CD14-positive monocyte (primary cell): ENCODE data around the gene LRRC59. TPM values are rescaled to one million over a fixed set of nuclear protein-coding genes. Genes with fewer than 3 reads are reported as not detected.

Experiments used
- DNase-seq, 3 donors: peaks; one replicate each; pipeline ENCODE4 v3.0.0-alpha.2; 2011 to 2022
- H2AFZ ChIP-seq: 2 replicates; pipeline ENCODE4 v1.6.0; 2012; ENCODE audit warnings: mild to moderate bottlenecking, low read depth, low read length, inconsistent platforms; ENCODE audit not compliant: insufficient read depth, poor library complexity, severe bottlenecking
- H3K27ac ChIP-seq, 2 donors: 1 replicate in 1 of 2; 2 replicates in 1 of 2; pipeline ENCODE4 v1.5.1; 2012 to 2013; ENCODE audit warnings: low read length in 2 of 2, control low read depth in 1 of 2, inconsistent platforms in 1 of 2, low read depth in 1 of 2, mild to moderate bottlenecking in 1 of 2
- H3K27me3 ChIP-seq, 2 donors: one replicate each; pipeline versions ENCODE4 v1.6.0 to v1.6.1; 2011 to 2013; ENCODE audit warnings: low read length in 2 of 2; ENCODE audit not compliant: control insufficient read depth in 2 of 2, insufficient read depth in 2 of 2
- H3K36me3 ChIP-seq, 2 donors: replicated peaks in 1 of 2; 1 replicate in 1 of 2; 2 replicates in 1 of 2; pipeline versions ENCODE4 v1.5.1 to v1.6.1; 2012 to 2013; ENCODE audit warnings: low read length in 2 of 2, control low read depth in 1 of 2, inconsistent platforms in 1 of 2, mild to moderate bottlenecking in 1 of 2; ENCODE audit not compliant: insufficient read depth in 2 of 2, control insufficient read depth in 1 of 2
- H3K4me1 ChIP-seq, 2 donors: 1 replicate in 1 of 2; 2 replicates in 1 of 2; pipeline versions ENCODE4 v1.5.1 to v1.6.1; 2012 to 2013; ENCODE audit warnings: low read length in 2 of 2, control low read depth in 1 of 2, inconsistent platforms in 1 of 2, mild to moderate bottlenecking in 1 of 2, moderate library complexity in 1 of 2; ENCODE audit not compliant: insufficient read depth in 2 of 2, control insufficient read depth in 1 of 2
- H3K4me2 ChIP-seq: replicated peaks from 2 replicates; pipeline ENCODE3; 2012; ENCODE audit warnings: low read length, moderate library complexity, mild to moderate bottlenecking; ENCODE audit not compliant: poor library complexity, severe bottlenecking; ENCODE audit errors: extremely low read depth
- H3K4me3 ChIP-seq, 3 experiments: fragments of 200-600 bp in 1 of 3; sonication (generic) in 1 of 3; replicated peaks in 1 of 3; 1 replicate in 2 of 3; 2 replicates in 1 of 3; pipeline ENCODE4 v1.5.1; 2011 to 2013; ENCODE audit warnings: low read length in 3 of 3, mild to moderate bottlenecking in 3 of 3, control low read depth in 2 of 3, low read depth in 2 of 3, inconsistent platforms in 1 of 3, moderate library complexity in 1 of 3
- H3K79me2 ChIP-seq: 2 replicates; pipeline ENCODE4 v1.6.0; 2012; ENCODE audit warnings: mild to moderate bottlenecking, control low read depth, inconsistent platforms, low read length, moderate library complexity; ENCODE audit not compliant: insufficient read depth
- H3K9ac ChIP-seq: 2 replicates; pipeline ENCODE4 v1.6.0; 2017; ENCODE audit warnings: low read length, mild to moderate bottlenecking; ENCODE audit not compliant: insufficient read depth, poor library complexity, severe bottlenecking
- H3K9me3 ChIP-seq, 2 donors: replicated peaks in 1 of 2; 1 replicate in 1 of 2; 2 replicates in 1 of 2; pipeline versions ENCODE4 v1.5.1 to v1.6.1; 2012 to 2013; ENCODE audit warnings: low read length in 2 of 2, control low read depth in 1 of 2; ENCODE audit not compliant: control insufficient read depth in 1 of 2, insufficient read depth in 1 of 2
- H4K20me1 ChIP-seq: 2 replicates; pipeline ENCODE4 v1.6.0; 2012; ENCODE audit warnings: mild to moderate bottlenecking, low read length, control low read depth, moderate library complexity; ENCODE audit not compliant: insufficient read depth
- H3K27ac Mint-ChIP-seq, 7 donors: one replicate each; pipeline ENCODE4 v1.8.0; 2020; ENCODE audit warnings: mild to moderate bottlenecking in 7 of 7, mixed read lengths in 7 of 7, moderate library complexity in 6 of 7, inconsistent platforms in 2 of 7
- H3K27me3 Mint-ChIP-seq, 3 donors: one replicate each; pipeline ENCODE4 v1.8.0; 2021 to 2022; ENCODE audit warnings: low read depth in 3 of 3, mild to moderate bottlenecking in 3 of 3, mixed read lengths in 3 of 3, moderate library complexity in 3 of 3, inconsistent platforms in 1 of 3
- H3K36me3 Mint-ChIP-seq, 2 donors: one replicate each; pipeline ENCODE4 v1.8.0; 2020; ENCODE audit warnings: mixed read lengths in 2 of 2, inconsistent platforms in 1 of 2, mild to moderate bottlenecking in 1 of 2
- H3K4me1 Mint-ChIP-seq: one replicate; pipeline ENCODE4 v1.8.0; 2020; ENCODE audit warnings: mild to moderate bottlenecking, mixed read lengths
- H3K4me3 Mint-ChIP-seq, 2 donors: one replicate each; pipeline ENCODE4 v1.8.0; 2020; ENCODE audit warnings: mild to moderate bottlenecking in 2 of 2, mixed read lengths in 2 of 2, moderate library complexity in 1 of 2
- H3K9me3 Mint-ChIP-seq, 7 donors: one replicate each; pipeline ENCODE4 v1.8.0; 2020 to 2022; ENCODE audit warnings: mixed read lengths in 7 of 7, mild to moderate bottlenecking in 6 of 7, moderate library complexity in 6 of 7, inconsistent platforms in 2 of 7
- CTCF ChIP-seq: fragments of 200-600 bp; IDR thresholded peaks from one replicate; pipeline ENCODE4 v1.8.0; 2022; ENCODE audit warnings: antibody characterized with exemption, mild to moderate bottlenecking
- WGBS: methylation state at CpG from one replicate; pipeline ENCODE4 v1.1.5; 2013; ENCODE audit warnings: missing lambda C conversion rate; ENCODE audit not compliant: insufficient coverage; 5-methylcytosine and 5-hydroxymethylcytosine counted together
- intact Hi-C, 2 donors: fragments of 100-400 bp; cut with micrococcal nuclease; formaldehyde crosslinking; loops; one replicate each; pipeline versions ENCODE4 v1.15.0 to v1.15.1; 2023
- polyA plus RNA-seq, 3 donors: library from polyadenylated mRNA; depleted of rRNA in 1 of 3; unstranded in 2 of 3; stranded (reverse) in 1 of 3; fragments of 300-500 nt in 2 of 3; fragments of >200 nt in 1 of 3; fragmentation: Illumina TruSeq in 2 of 3; gene quantifications; 1 replicate in 2 of 3; 2 replicates in 1 of 3; pipeline ENCODE4 v1.2.3, GENCODE V29; 2012 to 2021

LRRC59 gene
- polyA plus RNA-seq, 3 donors = 36.6 to 48.9 (median 45.7) TPM

- DNase-seq = no peak
- no peak overlapping the region for H3K4me3 ChIP-seq
- TF ChIP-seq CTCF = no peak
- intact Hi-C loops = no loop called here
- no peaks in the 10 kb centered on the region for H3K9me3 ChIP-seq
- no peak overlapping the region for H3K9ac ChIP-seq
- H3K27ac ChIP-seq = no peak overlapping the region
- Mint-ChIP-seq H3K27ac (peak overlapping the region in 1 of 7 donors; percentile 12), H3K9me3 (no peaks in the 10 kb centered on the region), H3K4me3 (no peak overlapping the region), H3K27me3 (peaks cover 0 to 2% (median 0%) of the 10 kb centered on the region in 3 donors), H3K4me1 (peaks cover under 1% of the 10 kb centered on the region), H3K36me3 (peaks cover 95 to 100% of the 10 kb centered on the region in 2 donors)
- H3K27me3 ChIP-seq = no peaks in the 10 kb centered on the region
- peaks cover 99 to 100% of the 10 kb centered on the region in 2 donors for H3K36me3 ChIP-seq
- peaks cover 38% of the 10 kb centered on the region for H4K20me1 ChIP-seq
- WGBS = 89% methylated on average over 2 of the region's 3 CpGs
- H3K4me1 ChIP-seq = no peaks in the 10 kb centered on the region
- no peak overlapping the region for H2AFZ ChIP-seq
- no peak overlapping the region for H3K4me2 ChIP-seq
- H3K79me2 ChIP-seq = peaks cover 17% of the 10 kb centered on the region
Measured at GRCh38 chr17:50386510-50386909, 10.8 kb downstream of the LRRC59 start.

GRCh38 chr17:50382931-50383330 lies 14.4 kb downstream of the LRRC59 start:
- Histone ChIP-seq H4K20me1 (peaks cover 15% of the 10 kb centered on the region), H3K9ac (no peak overlapping the region), H3K9me3 (no peaks in the 10 kb centered on the region), H2AFZ (no peak overlapping the region), H3K79me2 (peaks cover 2% of the 10 kb centered on the region), H3K27ac (no peak overlapping the region), H3K4me2 (no peak overlapping the region), H3K4me1 (peaks cover 8 to 9% of the 10 kb centered on the region in 2 donors), H3K27me3 (no peaks in the 10 kb centered on the region), H3K36me3 (peaks cover 71 to 97% of the 10 kb centered on the region in 2 donors), H3K4me3 (no peak overlapping the region)
- intact Hi-C loops = no loop called here
- Mint-ChIP-seq H3K27me3 (peaks cover 0 to 2% (median 0%) of the 10 kb centered on the region in 3 donors), H3K4me1 (peaks cover 12% of the 10 kb centered on the region), H3K36me3 (peaks cover 78 to 94% of the 10 kb centered on the region in 2 donors), H3K9me3 (no peaks in the 10 kb centered on the region), H3K27ac (peak overlapping the region in 1 of 7 donors; percentile 63), H3K4me3 (no peak overlapping the region)
- 98% methylated on average over 11 of the region's 12 CpGs for WGBS
- no peak for TF ChIP-seq CTCF
- no peak for DNase-seq
